Transverse colon (tissue), 4 donors: Measurements from ENCODE around the gene SYNDIG1L.

Experiments
- EP300 ChIP-seq: sonication (generic); formaldehyde crosslinking; IDR thresholded peaks from one replicate; pipeline ENCODE4 v1.6.1; 2017; ENCODE audit warnings: antibody characterized with exemption, low read depth
- POLR2A ChIP-seq: fragments of 450-650 bp; IDR thresholded peaks from one replicate; pipeline ENCODE4 v1.6.1; 2016; ENCODE audit warnings: antibody characterized with exemption, mild to moderate bottlenecking, moderate library complexity
- POLR2AphosphoS5 ChIP-seq, 3 donors: sonication (generic); formaldehyde crosslinking; IDR thresholded peaks; one replicate each; pipeline ENCODE4 v1.6.1; 2016; ENCODE audit warnings: antibody characterized with exemption in 3 of 3
- TF ChIP-seq, protein P1 (sequence below), 5 experiments: fragments of 200-600 bp in 3 of 5; fragments of 450-650 bp in 2 of 5; sonication (generic) in 3 of 5; IDR thresholded peaks; 1 replicate in 2 of 5; 2 replicates in 3 of 5; pipeline ENCODE4 v1.5.1; 2016 to 2017; ENCODE audit warnings: antibody characterized with exemption in 5 of 5, inconsistent platforms in 3 of 5, mild to moderate bottlenecking in 2 of 5, moderate library complexity in 1 of 5

DNA sequence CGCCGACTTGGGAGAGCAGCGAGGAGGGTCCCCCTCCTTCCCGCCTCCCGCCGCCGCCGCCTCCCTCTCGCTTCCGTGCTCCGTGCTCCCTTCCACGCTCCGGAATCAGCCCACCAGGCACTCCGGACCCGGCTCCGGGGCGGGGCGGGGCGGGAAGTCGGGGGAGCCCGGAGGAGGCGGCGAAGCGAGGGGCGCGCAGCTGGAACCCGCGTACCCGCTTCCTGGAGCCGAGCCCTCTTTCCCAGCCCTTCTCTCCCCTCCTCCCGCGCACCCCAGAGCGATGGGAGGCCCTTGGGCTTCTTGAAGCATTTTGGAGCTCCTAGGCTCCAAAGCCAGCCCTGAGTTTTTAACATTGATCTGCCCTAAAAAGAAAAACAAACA is at the start of gene SYNDIG1L:
- TF ChIP-seq, protein P1, sequence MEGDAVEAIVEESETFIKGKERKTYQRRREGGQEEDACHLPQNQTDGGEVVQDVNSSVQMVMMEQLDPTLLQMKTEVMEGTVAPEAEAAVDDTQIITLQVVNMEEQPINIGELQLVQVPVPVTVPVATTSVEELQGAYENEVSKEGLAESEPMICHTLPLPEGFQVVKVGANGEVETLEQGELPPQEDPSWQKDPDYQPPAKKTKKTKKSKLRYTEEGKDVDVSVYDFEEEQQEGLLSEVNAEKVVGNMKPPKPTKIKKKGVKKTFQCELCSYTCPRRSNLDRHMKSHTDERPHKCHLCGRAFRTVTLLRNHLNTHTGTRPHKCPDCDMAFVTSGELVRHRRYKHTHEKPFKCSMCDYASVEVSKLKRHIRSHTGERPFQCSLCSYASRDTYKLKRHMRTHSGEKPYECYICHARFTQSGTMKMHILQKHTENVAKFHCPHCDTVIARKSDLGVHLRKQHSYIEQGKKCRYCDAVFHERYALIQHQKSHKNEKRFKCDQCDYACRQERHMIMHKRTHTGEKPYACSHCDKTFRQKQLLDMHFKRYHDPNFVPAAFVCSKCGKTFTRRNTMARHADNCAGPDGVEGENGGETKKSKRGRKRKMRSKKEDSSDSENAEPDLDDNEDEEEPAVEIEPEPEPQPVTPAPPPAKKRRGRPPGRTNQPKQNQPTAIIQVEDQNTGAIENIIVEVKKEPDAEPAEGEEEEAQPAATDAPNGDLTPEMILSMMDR (IDR thresholded peaks at IDR 0.05) = no peak
- no peak for TF ChIP-seq POLR2A
- no peak for TF ChIP-seq EP300
- no peak for TF ChIP-seq POLR2AphosphoS5 (IDR thresholded peaks at IDR 0.05)
